GM23338 (cell line): Measurements from ENCODE around the gene ESYT1. TPM values are rescaled to one million over a fixed set of nuclear protein-coding genes. Genes with fewer than 3 reads are reported as not detected.

Experiments used
- ATAC-seq: fragments of 200-7000 bp; cut with Tn5 transposase; 3 replicates; pipeline ENCODE4 v1.9.1; 2020
- DNase-seq: peaks from one replicate; pipeline ENCODE4 v3.0.0-alpha.2; 2015; ENCODE audit warnings: low spot score
- H2AFZ ChIP-seq: fragments of 200-600 bp; sonication (generic); 2 replicates; pipeline ENCODE4 v1.8.0; 2016; ENCODE audit warnings: antibody characterized with exemption, mild to moderate bottlenecking, moderate library complexity
- H3F3A ChIP-seq: fragments of 200-600 bp; sonication (generic); replicated peaks from 2 replicates; pipeline ENCODE4 v1.8.0; 2017; ENCODE audit warnings: antibody characterized with exemption, mixed run types, low read depth
- H3K27ac ChIP-seq: fragments of 200-600 bp; sonication (generic); 2 replicates; pipeline ENCODE4 v1.6.1; 2016; ENCODE audit warnings: low read depth
- H3K27me3 ChIP-seq: fragments of 200-600 bp; sonication (generic); 2 replicates; pipeline ENCODE4 v1.8.0; 2016; ENCODE audit warnings: mild to moderate bottlenecking, mixed run types, moderate library complexity; ENCODE audit not compliant: insufficient read depth
- H3K36me3 ChIP-seq: fragments of 200-600 bp; sonication (generic); 2 replicates; pipeline ENCODE4 v1.8.0; 2016; ENCODE audit warnings: mild to moderate bottlenecking; ENCODE audit not compliant: insufficient read depth
- H3K4me1 ChIP-seq: fragments of 200-600 bp; sonication (generic); 2 replicates; pipeline ENCODE4 v1.8.0; 2016; ENCODE audit warnings: mild to moderate bottlenecking, moderate library complexity; ENCODE audit not compliant: insufficient read depth
- H3K4me2 ChIP-seq: fragments of 200-600 bp; sonication (generic); 2 replicates; pipeline ENCODE4 v1.7.1; 2017; ENCODE audit warnings: mixed run types
- H3K4me3 ChIP-seq: fragments of 200-600 bp; sonication (generic); 2 replicates; pipeline ENCODE4 v1.6.1; 2016; ENCODE audit warnings: mixed run types
- H3K79me2 ChIP-seq: fragments of 200-600 bp; sonication (generic); replicated peaks from 2 replicates; pipeline ENCODE4 v1.8.0; 2017; ENCODE audit warnings: mild to moderate bottlenecking; ENCODE audit not compliant: insufficient read depth
- H3K9me2 ChIP-seq: fragments of 200-600 bp; sonication (generic); 2 replicates; pipeline ENCODE4 v1.8.0; 2017; ENCODE audit not compliant: insufficient read depth
- H4K20me1 ChIP-seq: fragments of 200-600 bp; sonication (generic); replicated peaks from 2 replicates; pipeline ENCODE4 v1.8.0; 2017; ENCODE audit warnings: mild to moderate bottlenecking; ENCODE audit not compliant: insufficient read depth
- H3K27ac Mint-ChIP-seq: 2 replicates; pipeline ENCODE4 v1.8.0; 2020; ENCODE audit warnings: inconsistent platforms, mild to moderate bottlenecking, moderate library complexity, mixed read lengths
- H3K27me3 Mint-ChIP-seq: 3 replicates; pipeline ENCODE4 v1.8.0; 2022; ENCODE audit warnings: low read depth, mild to moderate bottlenecking, moderate library complexity, mixed read lengths, inconsistent platforms; ENCODE audit not compliant: insufficient read depth, poor library complexity
- H3K36me3 Mint-ChIP-seq: 3 replicates; pipeline ENCODE4 v1.8.0; 2021; ENCODE audit warnings: low read depth, mild to moderate bottlenecking, inconsistent platforms, moderate library complexity, mixed read lengths
- H3K4me1 Mint-ChIP-seq: 3 replicates; pipeline ENCODE4 v1.8.0; 2020; ENCODE audit warnings: mild to moderate bottlenecking, inconsistent platforms, mixed read lengths
- H3K4me3 Mint-ChIP-seq: 3 replicates; pipeline ENCODE4 v1.8.0; 2021; ENCODE audit warnings: moderate library complexity, mild to moderate bottlenecking, inconsistent platforms, mixed read lengths
- H3K9me3 Mint-ChIP-seq: 3 replicates; pipeline ENCODE4 v1.8.0; 2020; ENCODE audit warnings: moderate library complexity, mild to moderate bottlenecking, inconsistent platforms, mixed read lengths
- EZH2 ChIP-seq: fragments of 200-600 bp; sonication (generic); IDR thresholded peaks from one replicate; pipeline ENCODE4 v1.8.0; 2017; ENCODE audit warnings: antibody characterized with exemption, mild to moderate bottlenecking, low read depth; ENCODE audit not compliant: unreplicated experiment
- EZH2phosphoT487 ChIP-seq: fragments of 200-600 bp; sonication (generic); IDR thresholded peaks from one replicate; pipeline ENCODE4 v1.8.1; 2018; ENCODE audit warnings: antibody characterized with exemption; ENCODE audit not compliant: unreplicated experiment
- JUNB ChIP-seq: IDR thresholded peaks from one replicate; pipeline ENCODE4 v1.6.1; 2016; ENCODE audit warnings: antibody characterized with exemption; ENCODE audit not compliant: unreplicated experiment
- NANOG ChIP-seq: IDR thresholded peaks from 2 replicates; pipeline ENCODE4 v1.6.1; 2016; ENCODE audit warnings: antibody characterized with exemption, borderline replicate concordance
- POLR2AphosphoS5 ChIP-seq: IDR thresholded peaks from 2 replicates; pipeline ENCODE4 v1.6.1; 2016; ENCODE audit warnings: antibody characterized with exemption, low read depth
- STAT1 ChIP-seq: IDR thresholded peaks from one replicate; pipeline ENCODE4 v1.6.1; 2016; ENCODE audit warnings: antibody characterized with exemption; ENCODE audit not compliant: unreplicated experiment
- ZNF114 ChIP-seq: fragments of 250-450 bp; sonication (Bioruptor Pico); IDR thresholded peaks from 2 replicates; pipeline ENCODE4 v1.5.0; 2020; ENCODE audit warnings: mild to moderate bottlenecking, moderate library complexity
- ZNF331 ChIP-seq: fragments of 250-450 bp; sonication (Bioruptor Pico); IDR thresholded peaks from 2 replicates; pipeline ENCODE4 v1.5.0; 2020; ENCODE audit warnings: low read depth, mild to moderate bottlenecking, moderate library complexity
- polyA plus RNA-seq: library from polyadenylated mRNA; unstranded; fragments of >200 nt; fragmentation: Nextera tagmentation; extraction: Ambion mirVana; gene quantifications from 2 replicates; pipeline ENCODE4 v1.2.1, GENCODE V29; 2016
- total RNA-seq: library from RNA; depleted of rRNA; stranded (reverse); fragments of >200 nt; shearing (Covaris generic); gene quantifications from 2 replicates; pipeline ENCODE4 v1.2.3, GENCODE V29; 2014
- TF ChIP-seq, protein P1 (sequence below), 2 experiments: fragments of 200-600 bp in 1 of 2; sonication (generic) in 1 of 2; conservative IDR thresholded peaks; 2 replicates each; pipeline versions ENCODE4 v1.5.1 to v1.6.1; 2016 to 2017; ENCODE audit warnings: antibody characterized with exemption in 2 of 2, low read depth in 2 of 2, mild to moderate bottlenecking in 2 of 2, moderate library complexity in 1 of 2
- TF ChIP-seq, protein P2 (sequence below): IDR thresholded peaks from one replicate; pipeline ENCODE4 v1.6.1; 2018; ENCODE audit warnings: antibody characterized with exemption; ENCODE audit not compliant: unreplicated experiment
- TF ChIP-seq, protein P3 (sequence below): IDR thresholded peaks from 2 replicates; pipeline ENCODE4 v1.6.1; 2016; ENCODE audit warnings: antibody characterized with exemption

The ESYT1 gene
- total and polyA plus RNA-seq, 2 experiments from 2014 or later: 23.3 to 142 TPM

DNA sequence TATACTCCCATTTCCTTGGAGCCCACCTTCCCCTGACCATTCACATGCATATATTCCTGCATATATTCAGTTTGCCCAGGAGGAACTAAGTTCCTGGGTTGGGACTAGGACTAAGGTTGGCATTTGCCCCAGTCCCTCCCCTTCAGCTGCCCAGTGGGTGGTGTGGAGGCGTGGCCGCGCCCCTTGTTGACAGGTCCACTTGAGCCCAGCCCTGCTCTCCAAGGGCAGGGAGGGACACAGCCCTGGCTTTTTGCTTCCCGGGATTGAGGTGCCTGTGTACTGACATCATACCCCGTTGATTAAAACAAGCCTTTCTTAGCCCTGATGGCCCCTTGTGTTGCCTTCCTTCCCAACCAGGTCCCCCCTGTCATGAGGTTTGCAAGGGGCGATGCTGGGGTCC, 40.8 kb upstream of the ESYT1 start (continued):
- TF ChIP-seq, protein P1, sequence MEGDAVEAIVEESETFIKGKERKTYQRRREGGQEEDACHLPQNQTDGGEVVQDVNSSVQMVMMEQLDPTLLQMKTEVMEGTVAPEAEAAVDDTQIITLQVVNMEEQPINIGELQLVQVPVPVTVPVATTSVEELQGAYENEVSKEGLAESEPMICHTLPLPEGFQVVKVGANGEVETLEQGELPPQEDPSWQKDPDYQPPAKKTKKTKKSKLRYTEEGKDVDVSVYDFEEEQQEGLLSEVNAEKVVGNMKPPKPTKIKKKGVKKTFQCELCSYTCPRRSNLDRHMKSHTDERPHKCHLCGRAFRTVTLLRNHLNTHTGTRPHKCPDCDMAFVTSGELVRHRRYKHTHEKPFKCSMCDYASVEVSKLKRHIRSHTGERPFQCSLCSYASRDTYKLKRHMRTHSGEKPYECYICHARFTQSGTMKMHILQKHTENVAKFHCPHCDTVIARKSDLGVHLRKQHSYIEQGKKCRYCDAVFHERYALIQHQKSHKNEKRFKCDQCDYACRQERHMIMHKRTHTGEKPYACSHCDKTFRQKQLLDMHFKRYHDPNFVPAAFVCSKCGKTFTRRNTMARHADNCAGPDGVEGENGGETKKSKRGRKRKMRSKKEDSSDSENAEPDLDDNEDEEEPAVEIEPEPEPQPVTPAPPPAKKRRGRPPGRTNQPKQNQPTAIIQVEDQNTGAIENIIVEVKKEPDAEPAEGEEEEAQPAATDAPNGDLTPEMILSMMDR (conservative IDR thresholded peaks at IDR 0.05; ENCODE audit: low read depth in 2 of 2): no peak
- TF ChIP-seq, protein P2, sequence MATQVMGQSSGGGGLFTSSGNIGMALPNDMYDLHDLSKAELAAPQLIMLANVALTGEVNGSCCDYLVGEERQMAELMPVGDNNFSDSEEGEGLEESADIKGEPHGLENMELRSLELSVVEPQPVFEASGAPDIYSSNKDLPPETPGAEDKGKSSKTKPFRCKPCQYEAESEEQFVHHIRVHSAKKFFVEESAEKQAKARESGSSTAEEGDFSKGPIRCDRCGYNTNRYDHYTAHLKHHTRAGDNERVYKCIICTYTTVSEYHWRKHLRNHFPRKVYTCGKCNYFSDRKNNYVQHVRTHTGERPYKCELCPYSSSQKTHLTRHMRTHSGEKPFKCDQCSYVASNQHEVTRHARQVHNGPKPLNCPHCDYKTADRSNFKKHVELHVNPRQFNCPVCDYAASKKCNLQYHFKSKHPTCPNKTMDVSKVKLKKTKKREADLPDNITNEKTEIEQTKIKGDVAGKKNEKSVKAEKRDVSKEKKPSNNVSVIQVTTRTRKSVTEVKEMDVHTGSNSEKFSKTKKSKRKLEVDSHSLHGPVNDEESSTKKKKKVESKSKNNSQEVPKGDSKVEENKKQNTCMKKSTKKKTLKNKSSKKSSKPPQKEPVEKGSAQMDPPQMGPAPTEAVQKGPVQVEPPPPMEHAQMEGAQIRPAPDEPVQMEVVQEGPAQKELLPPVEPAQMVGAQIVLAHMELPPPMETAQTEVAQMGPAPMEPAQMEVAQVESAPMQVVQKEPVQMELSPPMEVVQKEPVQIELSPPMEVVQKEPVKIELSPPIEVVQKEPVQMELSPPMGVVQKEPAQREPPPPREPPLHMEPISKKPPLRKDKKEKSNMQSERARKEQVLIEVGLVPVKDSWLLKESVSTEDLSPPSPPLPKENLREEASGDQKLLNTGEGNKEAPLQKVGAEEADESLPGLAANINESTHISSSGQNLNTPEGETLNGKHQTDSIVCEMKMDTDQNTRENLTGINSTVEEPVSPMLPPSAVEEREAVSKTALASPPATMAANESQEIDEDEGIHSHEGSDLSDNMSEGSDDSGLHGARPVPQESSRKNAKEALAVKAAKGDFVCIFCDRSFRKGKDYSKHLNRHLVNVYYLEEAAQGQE: no peak
- TF ChIP-seq POLR2AphosphoS5 (no peak), NANOG (no peak), JUNB (no peak)

DNA sequence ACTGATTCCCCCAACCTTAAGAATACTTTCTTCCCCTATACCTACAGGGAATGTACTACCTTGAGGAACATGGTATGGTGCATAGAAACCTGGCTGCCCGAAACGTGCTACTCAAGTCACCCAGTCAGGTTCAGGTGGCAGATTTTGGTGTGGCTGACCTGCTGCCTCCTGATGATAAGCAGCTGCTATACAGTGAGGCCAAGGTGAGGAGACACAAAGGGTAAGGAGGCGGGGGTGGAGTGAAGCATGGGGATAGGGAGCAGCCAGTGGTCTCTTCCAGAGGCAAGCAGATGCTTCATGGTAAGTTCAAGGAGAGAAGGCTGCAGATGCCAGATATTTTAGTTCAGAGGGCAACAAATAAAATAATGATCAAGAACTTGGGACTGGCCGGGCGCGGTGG, 30.3 kb upstream of the ESYT1 start:
- no peak overlapping the region for H3K4me2 ChIP-seq
- H3K27ac ChIP-seq: no peak overlapping the region
- H3K27me3 Mint-ChIP-seq: peaks cover 1% of the 10 kb centered on the region
- H3K36me3 Mint-ChIP-seq: peaks cover 91% of the 10 kb centered on the region
- H3F3A ChIP-seq: peaks cover 18% of the 10 kb centered on the region
- no peaks in the 10 kb centered on the region for H4K20me1 ChIP-seq
- H3K36me3 ChIP-seq: peaks cover 57% of the 10 kb centered on the region
- no peak overlapping the region for H3K27ac Mint-ChIP-seq
- no peaks in the 10 kb centered on the region; the same call in 2 of the 3 replicates for H3K4me1 Mint-ChIP-seq
- H3K4me1 ChIP-seq: no peaks in the 10 kb centered on the region
- H3K27me3 ChIP-seq: no peaks in the 10 kb centered on the region
- no peak overlapping the region for H2AFZ ChIP-seq
- ATAC-seq (no peak), DNase-seq (no peak)
- no peak overlapping the region for H3K4me3 Mint-ChIP-seq
- no peaks in the 10 kb centered on the region for H3K9me3 Mint-ChIP-seq
- no peaks in the 10 kb centered on the region for H3K79me2 ChIP-seq
- no peak overlapping the region for H3K4me3 ChIP-seq
- H3K9me2 ChIP-seq: no peaks in the 10 kb centered on the region
- TF ChIP-seq POLR2AphosphoS5 (no peak), ZNF114 (CRISPR knock-in tag) (no peak), STAT1 (no peak), EZH2 (no peak), EZH2phosphoT487 (no peak), ZNF331 (CRISPR knock-in tag) (no peak)
- TF ChIP-seq, protein P1 (conservative IDR thresholded peaks at IDR 0.05; ENCODE audit: low read depth in 2 of 2): no peak
- TF ChIP-seq, protein P3, sequence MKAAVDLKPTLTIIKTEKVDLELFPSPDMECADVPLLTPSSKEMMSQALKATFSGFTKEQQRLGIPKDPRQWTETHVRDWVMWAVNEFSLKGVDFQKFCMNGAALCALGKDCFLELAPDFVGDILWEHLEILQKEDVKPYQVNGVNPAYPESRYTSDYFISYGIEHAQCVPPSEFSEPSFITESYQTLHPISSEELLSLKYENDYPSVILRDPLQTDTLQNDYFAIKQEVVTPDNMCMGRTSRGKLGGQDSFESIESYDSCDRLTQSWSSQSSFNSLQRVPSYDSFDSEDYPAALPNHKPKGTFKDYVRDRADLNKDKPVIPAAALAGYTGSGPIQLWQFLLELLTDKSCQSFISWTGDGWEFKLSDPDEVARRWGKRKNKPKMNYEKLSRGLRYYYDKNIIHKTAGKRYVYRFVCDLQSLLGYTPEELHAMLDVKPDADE: no peak
